ENCODE measurements around the gene MCAM. TPM values are rescaled to one million over a fixed set of nuclear protein-coding genes. Genes with fewer than 3 reads are reported as not detected.

Gene MCAM
- total RNA-seq, 4 donors from 2014 or later: 612 to 1,198 (median 830) TPM

DNA sequence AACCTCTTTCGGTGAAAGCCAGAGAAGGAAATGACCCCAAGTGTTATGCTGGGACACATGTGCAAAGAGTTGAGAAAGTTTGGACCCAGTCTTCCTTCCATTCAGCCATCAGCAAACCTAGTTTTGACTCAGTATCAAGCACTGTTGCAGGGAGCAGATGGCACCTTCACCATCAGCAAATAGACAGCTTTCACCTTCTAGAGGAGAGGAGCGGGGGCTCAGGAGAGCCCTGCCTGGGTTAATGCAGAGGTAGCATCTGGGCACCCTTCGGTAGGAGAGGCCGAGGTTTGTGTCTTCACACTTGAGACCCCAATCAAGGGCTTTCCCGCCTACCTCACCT, 45.8 kb upstream of the MCAM start:
- WGBS, 2 donors: 92 to 94% methylated on average over 5 of the region's 5 CpGs
- peak overlapping the region; percentile 65 to 89 (median 78) for H3K27ac ChIP-seq

GRCh38 chr11:119361941-119362725, 45.2 kb upstream of the MCAM start:
- TF ChIP-seq POLR2A (IDR thresholded peaks at IDR 0.05): no peak
- no peak for TF ChIP-seq CTCF (IDR thresholded peaks at IDR 0.05)
- no peak for TF ChIP-seq EP300 (IDR thresholded peaks at IDR 0.05)
- no peak for DNase-seq (ENCODE audit: low spot score in 2 of 2)
- Histone ChIP-seq H3K27ac (peak overlapping the region; percentile 17 to 89 (median 76)), H3K9me3 (no peaks in the 10 kb centered on the region), H3K4me1 (peaks cover 0 to 63% (median 20%) of the 10 kb centered on the region in 4 donors), H3K27me3 (peaks cover 0 to 4% of the 10 kb centered on the region in 2 donors), H3K4me3 (peak overlapping the region in 2 of 4 donors; percentile 35 to 62), H3K36me3 (peaks cover 0 to 29% (median 0%) of the 10 kb centered on the region in 3 donors)
- WGBS, 2 donors: 73 to 80% methylated on average over 11 of the region's 11 CpGs

More for the DNA sequence above, 45.8 kb upstream of the MCAM start:
- Histone ChIP-seq H3K9me3 (no peaks in the 10 kb centered on the region), H3K4me1 (peaks cover 0 to 67% (median 25%) of the 10 kb centered on the region in 4 donors), H3K27me3 (peaks cover 0 to 7% of the 10 kb centered on the region in 2 donors), H3K36me3 (peaks cover 0 to 23% (median 0%) of the 10 kb centered on the region in 3 donors), H3K4me3 (peak overlapping the region in 3 of 4 donors; percentile 35 to 62 (median 47))
- DNase-seq (ENCODE audit: low spot score in 2 of 2): no peak
- TF ChIP-seq CTCF (IDR thresholded peaks at IDR 0.05) (no peak), EP300 (IDR thresholded peaks at IDR 0.05) (no peak), POLR2A (IDR thresholded peaks at IDR 0.05) (no peak)

- DNase-seq (ENCODE audit: low spot score in 2 of 2): no peak
- Histone ChIP-seq H3K9me3 (no peaks in the 10 kb centered on the region), H3K36me3 (peaks cover 0 to 29% (median 0%) of the 10 kb centered on the region in 3 donors), H3K4me1 (peaks cover 0 to 62% (median 17%) of the 10 kb centered on the region in 4 donors), H3K4me3 (no peak overlapping the region), H3K27ac (peak overlapping the region; percentile 51 to 89 (median 77)), H3K27me3 (peaks cover 0 to 4% of the 10 kb centered on the region in 2 donors)
- TF ChIP-seq EP300 (IDR thresholded peaks at IDR 0.05) (peak in 1 of 2 donors; percentile 48), POLR2A (IDR thresholded peaks at IDR 0.05) (no peak)
- WGBS, 2 donors: 40 to 50% methylated on average over 8 of the region's 8 CpGs
These were observed 44.3 kb upstream of the MCAM start for GRCh38 chr11:119361056-119361787.

DNA sequence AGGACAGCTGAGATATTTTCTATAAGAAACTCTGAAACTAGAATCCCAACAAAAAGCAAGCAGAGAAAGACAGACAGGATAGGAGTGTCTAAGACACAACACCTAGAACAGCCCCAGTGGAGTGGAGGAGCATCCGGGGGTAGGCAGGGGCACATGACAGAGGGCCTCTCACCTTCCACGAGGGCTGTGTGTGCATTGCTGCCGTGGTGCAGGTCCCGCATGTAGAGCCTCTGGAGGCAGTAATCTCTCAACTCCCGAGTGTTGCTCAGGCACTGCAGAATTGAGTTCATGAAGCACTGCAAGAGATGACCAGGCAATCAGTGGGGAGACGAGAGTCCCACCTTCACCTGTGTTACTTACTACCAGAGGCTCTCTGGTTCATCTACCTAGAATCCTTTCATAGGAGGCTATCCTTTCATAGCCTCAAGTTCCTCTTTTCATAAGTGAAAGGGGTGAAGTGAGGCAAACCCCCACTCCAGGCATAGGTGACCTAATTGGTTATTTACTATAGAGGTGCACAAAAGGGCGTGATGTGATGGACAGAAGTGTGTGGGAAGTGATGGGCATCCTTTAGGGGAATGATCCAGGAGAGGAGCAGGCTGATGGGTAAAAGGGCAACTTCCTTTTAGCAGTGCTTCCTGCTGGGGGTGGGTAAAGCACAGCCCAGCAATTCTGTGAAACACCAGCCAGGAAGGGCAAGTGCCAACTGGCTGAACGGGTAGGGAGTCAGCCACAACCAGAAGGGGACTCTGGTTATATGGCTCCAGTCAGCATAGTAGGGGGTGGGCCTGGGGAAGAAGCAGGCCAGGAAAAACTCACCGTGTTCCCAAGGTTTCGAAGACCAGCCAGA, 42.7 kb upstream of the MCAM start:
- Histone ChIP-seq H3K27me3 (no peaks in the 10 kb centered on the region), H3K9me3 (no peaks in the 10 kb centered on the region), H3K27ac (no peak overlapping the region), H3K36me3 (peaks cover 0 to 29% (median 0%) of the 10 kb centered on the region in 3 donors), H3K4me1 (peaks cover 0 to 53% (median 12%) of the 10 kb centered on the region in 4 donors), H3K4me3 (no peak overlapping the region)
- WGBS, 2 donors: 82 to 86% methylated on average over 10 of the region's 10 CpGs
- no peak for DNase-seq (ENCODE audit: low spot score in 2 of 2)
- no peak for TF ChIP-seq EP300 (IDR thresholded peaks at IDR 0.05)
- no peak for TF ChIP-seq CTCF (IDR thresholded peaks at IDR 0.05)
- TF ChIP-seq POLR2A (IDR thresholded peaks at IDR 0.05): no peak

GRCh38 chr11:119357074-119357473, 40.1 kb upstream of the MCAM start:
- no peak for TF ChIP-seq EP300 (IDR thresholded peaks at IDR 0.05)
- no peak for TF ChIP-seq CTCF (IDR thresholded peaks at IDR 0.05)
- TF ChIP-seq POLR2A (IDR thresholded peaks at IDR 0.05): no peak
- Histone ChIP-seq H3K36me3 (peaks cover 0 to 29% (median 0%) of the 10 kb centered on the region in 3 donors), H3K27me3 (no peaks in the 10 kb centered on the region), H3K4me1 (peaks cover 0 to 37% (median 6%) of the 10 kb centered on the region in 4 donors), H3K27ac (peak overlapping the region; percentile 28 to 84 (median 63)), H3K9me3 (no peaks in the 10 kb centered on the region), H3K4me3 (peak overlapping the region; percentile 28 to 54 (median 38))
- WGBS, 2 donors: 37 to 45% methylated on average over 9 to 13 of the region's 13 CpGs
- DNase-seq (ENCODE audit: low spot score in 2 of 2): no peak

Measured in tibial nerve (tissue), 4 donors.